ENCODE data around the gene FBXL13. TPM values are rescaled to one million over a fixed set of nuclear protein-coding genes. Genes with fewer than 3 reads are reported as not detected.

FBXL13 gene
- total RNA-seq, 4 donors from 2014 or later: 0.20 to 3.5 (median 1.8) TPM

GRCh38 chr7:103117465-103117864 lies 42.9 kb upstream of the FBXL13 start:
- peak overlapping the region; percentile 19 to 80 (median 65) for H3K27ac ChIP-seq
- H3K4me1 ChIP-seq: peaks cover 0 to 41% (median 4%) of the 10 kb centered on the region in 4 donors
- no peaks in the 10 kb centered on the region for H3K27me3 ChIP-seq
- TF ChIP-seq CTCF (IDR thresholded peaks at IDR 0.05): no peak
- TF ChIP-seq POLR2A (IDR thresholded peaks at IDR 0.05): no peak
- no peak for TF ChIP-seq EP300 (IDR thresholded peaks at IDR 0.05)
- no peak for DNase-seq (ENCODE audit: low spot score in 2 of 2)
- peaks cover 0 to 19% (median 0%) of the 10 kb centered on the region in 3 donors for H3K36me3 ChIP-seq
- H3K4me3 ChIP-seq: no peak overlapping the region
- 55 to 58% methylated on average over 2 of the region's 2 CpGs for WGBS, 2 donors
- H3K9me3 ChIP-seq: no peaks in the 10 kb centered on the region

GRCh38 chr7:103116991-103117390 lies 42.4 kb upstream of the FBXL13 start:
- Histone ChIP-seq H3K4me3 (no peak overlapping the region), H3K27me3 (no peaks in the 10 kb centered on the region), H3K4me1 (peaks cover 0 to 41% (median 4%) of the 10 kb centered on the region in 4 donors), H3K36me3 (peaks cover 0 to 15% (median 0%) of the 10 kb centered on the region in 3 donors), H3K9me3 (no peaks in the 10 kb centered on the region), H3K27ac (peak overlapping the region; percentile 21 to 80 (median 65))
- no peak for DNase-seq (ENCODE audit: low spot score in 2 of 2)
- TF ChIP-seq EP300 (IDR thresholded peaks at IDR 0.05) (no peak), POLR2A (IDR thresholded peaks at IDR 0.05) (no peak), CTCF (IDR thresholded peaks at IDR 0.05) (no peak)

GRCh38 chr7:103116511-103116910 lies 41.9 kb upstream of the FBXL13 start:
- H3K4me3 ChIP-seq: no peak overlapping the region
- H3K4me1 ChIP-seq: peaks cover 0 to 41% (median 4%) of the 10 kb centered on the region in 4 donors
- 50% methylated on average over 1 of the region's 1 CpG for WGBS, 2 donors
- H3K27ac ChIP-seq: peak overlapping the region; percentile 21 to 80 (median 65)
- DNase-seq (ENCODE audit: low spot score in 2 of 2): no peak
- no peak for TF ChIP-seq EP300 (IDR thresholded peaks at IDR 0.05)
- no peak for TF ChIP-seq CTCF (IDR thresholded peaks at IDR 0.05)
- TF ChIP-seq POLR2A (IDR thresholded peaks at IDR 0.05): no peak
- H3K36me3 ChIP-seq: peaks cover 0 to 14% (median 0%) of the 10 kb centered on the region in 3 donors
- no peaks in the 10 kb centered on the region for H3K27me3 ChIP-seq
- H3K9me3 ChIP-seq: no peaks in the 10 kb centered on the region

- H3K9me3 ChIP-seq: no peaks in the 10 kb centered on the region
- no peak for DNase-seq (ENCODE audit: low spot score in 2 of 2)
- 89 to 95% methylated on average over 4 of the region's 4 CpGs for whole genome bisulfite sequencing, 2 donors
- peaks cover 0 to 41% (median 4%) of the 10 kb centered on the region in 4 donors for H3K4me1 ChIP-seq
- no peaks in the 10 kb centered on the region for H3K27me3 ChIP-seq
- H3K36me3 ChIP-seq: peaks cover 0 to 9% (median 0%) of the 10 kb centered on the region in 3 donors
- H3K4me3 ChIP-seq: no peak overlapping the region
- TF ChIP-seq EP300 (IDR thresholded peaks at IDR 0.05) (no peak), CTCF (IDR thresholded peaks at IDR 0.05) (no peak), POLR2A (IDR thresholded peaks at IDR 0.05) (no peak)
- peak overlapping the region in 3 of 4 donors; percentile 55 to 80 (median 75) for H3K27ac ChIP-seq
Measured at GRCh38 chr7:103115771-103116170, 41.2 kb upstream of the FBXL13 start.

- TF ChIP-seq POLR2A (IDR thresholded peaks at IDR 0.05) (no peak), EP300 (IDR thresholded peaks at IDR 0.05) (no peak), CTCF (IDR thresholded peaks at IDR 0.05) (no peak)
- Histone ChIP-seq H3K4me1 (peaks cover 0 to 41% (median 4%) of the 10 kb centered on the region in 4 donors), H3K36me3 (peaks cover 0 to 6% (median 0%) of the 10 kb centered on the region in 3 donors), H3K4me3 (no peak overlapping the region), H3K27ac (peak overlapping the region; percentile 7 to 80 (median 54)), H3K27me3 (no peaks in the 10 kb centered on the region), H3K9me3 (no peaks in the 10 kb centered on the region)
- whole genome bisulfite sequencing, 2 donors: 38 to 55% methylated on average over 1 of the region's 1 CpG
- DNase-seq (ENCODE audit: low spot score in 2 of 2): no peak
Measured at GRCh38 chr7:103114576-103115008, 40.0 kb upstream of the FBXL13 start.
